Activated naive CD4-positive, alpha-beta T cell (primary cell): Measurements from ENCODE around the gene FHIP1B.
"Not testable (repeated sequence)": the region's sequence is repeated elsewhere in the genome, so short reads cannot be mapped to it uniquely, and the experiment has no call there.

ENCODE experiments used
- DNase-seq, 4 experiments: peaks; one replicate each; lab custom pipeline; 2025; lab: John Stamatoyannopoulos, UW

Gene FHIP1B

DNA sequence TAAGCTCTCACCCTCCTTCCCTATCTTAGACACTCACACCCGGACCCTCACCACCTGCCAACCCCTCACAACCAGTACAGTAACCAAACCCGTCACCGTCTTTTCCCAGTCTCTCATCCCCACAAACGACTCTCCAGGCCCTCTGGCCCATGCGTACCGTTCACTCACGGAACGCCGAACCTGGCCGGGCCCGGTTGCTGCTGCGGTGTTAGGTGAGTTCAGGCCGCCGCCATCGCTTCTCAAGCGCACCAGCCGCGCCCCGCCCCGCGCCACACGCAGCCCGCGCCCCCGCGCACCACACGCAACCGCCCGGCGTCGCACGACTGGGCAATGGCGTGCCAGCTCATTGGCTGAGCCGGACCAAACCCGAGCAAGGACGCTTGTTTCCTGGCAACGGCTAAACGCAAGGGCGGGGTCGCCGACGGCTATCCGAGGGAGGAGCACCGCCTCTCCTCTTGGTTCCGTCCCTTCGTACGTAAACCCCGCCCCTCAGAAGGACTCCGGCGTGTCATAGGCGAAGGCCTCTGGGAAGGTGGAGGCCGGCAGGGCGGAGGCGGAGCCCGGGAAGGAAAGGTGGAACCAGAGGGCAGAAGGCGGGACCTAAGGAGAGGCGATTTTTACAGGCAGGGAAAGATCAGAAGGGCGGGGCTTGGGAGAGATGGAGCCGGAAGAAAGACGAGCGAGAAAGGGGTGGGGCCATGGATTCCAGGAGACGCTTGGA, at the start of gene FHIP1B:
Gene FHIP1B, minus strand, starts transcription at position 250 of the 721 bp plus-strand sequence. CDS start 10,120 bp downstream, outside the sequence.
- DNase-seq = peak; percentile 94 to 99 (median 96)

- DNase-seq = no peak
These were observed 49.1 kb upstream of the FHIP1B start for GRCh38 chr11:6283453-6284023.

- DNase-seq = not testable (repeated sequence)
These were observed 46.4 kb upstream of the FHIP1B start for GRCh38 chr11:6280809-6281208.

DNA sequence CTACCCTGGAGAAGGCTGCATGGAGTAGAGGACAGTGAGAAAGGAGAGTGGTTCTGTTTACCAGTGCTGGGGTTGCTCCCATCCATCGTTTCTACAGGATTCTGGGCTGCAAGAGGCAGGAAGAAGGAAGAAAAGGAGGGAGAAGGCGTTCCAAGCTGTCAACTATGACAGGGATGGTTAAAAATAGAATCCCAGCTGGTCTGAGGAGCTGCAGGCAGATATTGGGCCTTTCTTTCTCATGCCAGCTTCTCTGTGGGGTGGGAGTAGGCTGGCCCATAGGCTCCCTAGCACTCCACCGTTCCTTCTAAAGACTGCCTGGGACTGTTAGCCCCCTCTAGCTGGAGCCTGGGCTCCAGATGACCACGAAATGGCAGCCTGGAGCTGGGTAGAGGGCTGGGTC, 38.8 kb upstream of the FHIP1B start:
- no peak for DNase-seq

DNA sequence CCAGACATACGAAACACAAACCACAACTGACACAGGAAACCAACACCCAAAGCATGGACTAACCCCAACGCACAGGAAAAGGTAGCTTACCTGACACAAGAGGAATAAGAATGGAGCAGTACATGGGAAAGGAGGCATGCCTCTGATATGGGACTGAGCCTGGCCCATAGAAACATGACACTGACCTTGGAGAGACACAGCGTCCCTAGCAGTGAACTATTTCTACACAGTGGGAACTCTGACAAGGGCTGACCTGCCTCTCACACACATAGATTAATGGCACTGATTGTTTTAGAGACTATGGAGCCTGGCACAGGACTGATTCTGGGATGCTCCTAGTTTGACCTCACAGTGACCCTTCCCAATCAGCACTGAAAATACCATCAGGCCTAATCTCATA, 37.2 kb upstream of the FHIP1B start:
- DNase-seq = no peak

GRCh38 chr11:6270584-6271246, 36.3 kb upstream of the FHIP1B start:
- no peak for DNase-seq

DNA sequence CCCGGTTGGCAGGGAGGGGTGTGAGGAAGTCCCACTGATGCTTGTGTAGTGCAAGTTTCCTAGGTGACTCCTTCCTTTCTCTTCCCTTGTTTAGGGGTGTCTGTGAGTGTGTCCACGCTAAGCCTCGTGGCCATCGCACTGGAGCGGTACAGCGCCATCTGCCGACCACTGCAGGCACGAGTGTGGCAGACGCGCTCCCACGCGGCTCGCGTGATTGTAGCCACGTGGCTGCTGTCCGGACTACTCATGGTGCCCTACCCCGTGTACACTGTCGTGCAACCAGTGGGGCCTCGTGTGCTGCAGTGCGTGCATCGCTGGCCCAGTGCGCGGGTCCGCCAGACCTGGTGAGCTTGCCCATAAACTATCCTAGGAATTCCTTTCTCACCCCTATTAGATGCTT, 35.6 kb upstream of the FHIP1B start:
- DNase-seq = no peak

- no peak for DNase-seq
These were observed 34.4 kb upstream of the FHIP1B start for GRCh38 chr11:6268820-6269219.

- no peak for DNase-seq
These were observed 29.2 kb upstream of the FHIP1B start for GRCh38 chr11:6263662-6264061.

GRCh38 chr11:6260207-6260726, 25.8 kb upstream of the FHIP1B start:
- DNase-seq = no peak

- DNase-seq = no peak
These were observed 24.2 kb upstream of the FHIP1B start for GRCh38 chr11:6258571-6259081.

GRCh38 chr11:6258141-6258540, 23.7 kb upstream of the FHIP1B start:
- no peak for DNase-seq

- no peak for DNase-seq
These were observed 18.8 kb upstream of the FHIP1B start for GRCh38 chr11:6253197-6253596.

- no peak for DNase-seq
These were observed 17.6 kb upstream of the FHIP1B start for GRCh38 chr11:6251990-6252473.

DNA sequence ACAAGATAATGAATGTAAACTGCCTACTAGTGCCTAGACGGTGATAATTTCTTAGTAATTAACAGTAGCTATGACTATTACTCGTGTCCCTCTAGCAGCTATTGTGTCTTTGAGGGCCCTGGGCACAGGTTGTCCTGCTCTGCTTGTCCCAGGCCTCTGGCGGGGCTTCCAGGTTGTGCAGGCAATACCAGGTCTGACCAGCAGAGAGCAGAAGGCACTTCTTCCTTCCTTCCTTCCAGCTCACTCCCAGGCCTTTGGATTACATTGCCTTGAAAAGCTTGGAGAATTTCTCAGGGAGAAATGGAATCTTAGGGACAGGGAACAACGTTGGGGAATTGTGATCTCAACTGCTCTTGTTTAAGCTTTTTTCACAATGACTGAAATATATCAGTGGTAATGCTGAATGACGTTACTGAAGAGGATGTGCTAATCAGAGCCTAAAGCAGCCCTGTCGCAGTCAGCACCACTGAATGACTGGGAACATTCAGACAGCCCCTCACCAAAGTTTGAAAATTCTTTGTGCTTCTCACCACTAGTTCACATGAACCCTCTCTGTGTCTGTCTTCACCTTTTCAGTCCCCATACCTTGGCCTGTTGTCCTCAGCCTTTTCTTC, 16.8 kb upstream of the FHIP1B start:
- DNase-seq = peak in 2 of 4 experiments; percentile 16 to 27

DNA sequence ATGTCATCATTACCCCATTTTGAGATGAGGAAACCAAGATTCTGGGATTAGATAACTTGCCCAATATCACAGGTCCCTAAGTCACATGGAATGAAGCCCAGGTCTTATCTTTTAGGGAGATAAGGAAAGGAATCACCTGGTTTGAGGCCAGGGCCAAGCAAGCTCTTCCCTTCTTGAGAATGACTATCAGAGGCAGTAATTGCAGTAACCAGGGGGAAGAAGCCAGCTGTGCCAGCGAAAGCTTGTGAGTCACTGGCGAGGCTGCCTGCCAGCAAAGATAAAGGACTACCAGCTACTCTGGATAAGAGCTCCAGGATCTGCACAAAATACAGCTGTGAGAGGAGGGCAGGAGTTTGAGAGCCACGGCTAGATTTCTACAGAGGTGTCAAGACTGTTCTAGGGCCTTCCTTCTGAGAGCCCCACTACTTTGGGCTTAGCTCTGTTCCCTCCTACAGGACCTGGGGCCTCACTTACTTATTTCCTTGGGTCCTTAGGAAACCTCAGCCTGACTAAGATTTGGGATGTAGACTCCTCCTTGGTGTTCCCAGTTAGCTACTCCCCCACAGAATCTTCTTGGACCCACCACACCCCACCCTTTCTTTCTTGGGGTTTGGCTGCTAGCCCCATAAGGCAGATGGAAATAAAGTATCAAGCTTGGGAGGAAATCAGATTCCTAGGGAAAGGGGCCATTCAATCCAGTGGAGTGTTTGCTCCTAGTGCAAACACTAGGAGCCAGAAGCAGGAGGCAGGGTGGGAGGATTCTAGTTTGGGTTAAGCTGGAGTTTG, 15.5 kb upstream of the FHIP1B start:
- no peak for DNase-seq

DNA sequence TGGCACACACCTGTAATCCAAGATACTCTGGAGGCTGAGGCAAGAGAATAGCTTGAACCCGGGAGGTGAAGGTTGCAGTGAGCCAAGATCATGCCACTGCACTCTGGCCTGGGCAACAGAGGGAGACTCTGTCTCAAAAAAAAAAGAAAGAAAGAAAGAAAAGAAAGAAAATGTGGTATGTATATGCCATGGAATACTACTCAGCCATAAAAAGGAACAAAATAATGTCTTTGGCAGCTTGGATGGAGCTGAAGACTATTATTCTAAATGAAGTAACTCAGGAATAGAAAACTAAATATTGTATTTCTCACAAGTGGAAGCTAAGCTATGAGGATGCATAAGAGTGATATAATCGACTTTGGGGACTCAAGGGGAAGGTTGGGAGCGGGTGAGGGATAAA, 14.5 kb upstream of the FHIP1B start:
- DNase-seq = not testable (repeated sequence)

- no peak for DNase-seq
These were observed 13.8 kb upstream of the FHIP1B start for GRCh38 chr11:6248248-6248647.

- DNase-seq = no peak
These were observed 11.1 kb upstream of the FHIP1B start for GRCh38 chr11:6245536-6245935.

DNA sequence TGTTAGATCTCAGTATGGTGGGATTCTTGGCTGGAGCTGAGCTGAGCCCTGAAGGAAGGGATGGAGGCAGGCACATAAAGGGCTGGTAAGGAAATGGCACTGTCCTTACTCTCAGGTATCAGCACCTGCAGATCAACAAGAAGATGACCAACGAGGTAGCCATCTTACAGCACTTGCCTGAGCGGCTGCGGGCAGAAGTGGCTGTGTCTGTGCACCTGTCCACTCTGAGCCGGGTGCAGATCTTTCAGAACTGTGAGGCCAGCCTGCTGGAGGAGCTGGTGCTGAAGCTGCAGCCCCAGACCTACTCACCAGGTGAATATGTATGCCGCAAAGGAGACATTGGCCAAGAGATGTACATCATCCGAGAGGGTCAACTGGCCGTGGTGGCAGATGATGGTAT, 6.9 kb upstream of the FHIP1B start:
- DNase-seq = no peak

DNA sequence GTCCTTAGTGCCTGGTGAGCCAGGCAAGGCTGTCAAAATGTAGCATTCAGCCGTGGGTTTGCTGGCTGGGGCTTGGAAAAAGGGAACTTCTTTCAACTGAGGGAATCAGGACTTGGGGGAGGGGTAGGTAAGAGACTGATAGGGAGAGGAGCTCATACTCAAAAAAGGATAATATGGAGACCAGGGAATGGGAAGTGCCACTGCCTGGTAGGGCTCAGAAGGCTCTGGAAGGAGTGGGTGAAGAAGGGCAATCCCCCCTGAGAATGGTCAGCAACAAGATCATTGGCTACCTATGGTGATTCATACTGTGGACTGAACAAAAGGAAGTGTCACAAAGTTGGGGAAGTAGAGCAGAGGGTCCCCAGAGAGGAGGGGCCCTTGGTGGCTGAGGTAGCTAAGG, 6.3 kb upstream of the FHIP1B start:
- no peak for DNase-seq
